ENCODE data around the gene TTC23L. TPM values are rescaled to one million over a fixed set of nuclear protein-coding genes. Genes with fewer than 3 reads are reported as not detected.

TTC23L gene
- total and polyA plus RNA-seq, 7 donors, result 0.05 TPM; not detected in 6

- Histone ChIP-seq H3K9me3 (no peaks in the 10 kb centered on the region), H3K4me1 (no peaks in the 10 kb centered on the region), H3K4me3 (no peak overlapping the region), H3K27ac (no peak overlapping the region), H3K36me3 (ENCODE audit: insufficient read depth in 1 of 2, low read depth in 1 of 2) (no peaks in the 10 kb centered on the region), H3K27me3 (ENCODE audit: insufficient read depth in 3 of 3, low read length in 2 of 3) (no peaks in the 10 kb centered on the region)
- intact Hi-C loops (cut with DNase I), result no loop called here
- 88 to 95% (median 90%) methylated on average over 2 of the region's 2 CpGs for WGBS, 3 donors
- ATAC-seq, result no peak
- TF ChIP-seq, protein P1, sequence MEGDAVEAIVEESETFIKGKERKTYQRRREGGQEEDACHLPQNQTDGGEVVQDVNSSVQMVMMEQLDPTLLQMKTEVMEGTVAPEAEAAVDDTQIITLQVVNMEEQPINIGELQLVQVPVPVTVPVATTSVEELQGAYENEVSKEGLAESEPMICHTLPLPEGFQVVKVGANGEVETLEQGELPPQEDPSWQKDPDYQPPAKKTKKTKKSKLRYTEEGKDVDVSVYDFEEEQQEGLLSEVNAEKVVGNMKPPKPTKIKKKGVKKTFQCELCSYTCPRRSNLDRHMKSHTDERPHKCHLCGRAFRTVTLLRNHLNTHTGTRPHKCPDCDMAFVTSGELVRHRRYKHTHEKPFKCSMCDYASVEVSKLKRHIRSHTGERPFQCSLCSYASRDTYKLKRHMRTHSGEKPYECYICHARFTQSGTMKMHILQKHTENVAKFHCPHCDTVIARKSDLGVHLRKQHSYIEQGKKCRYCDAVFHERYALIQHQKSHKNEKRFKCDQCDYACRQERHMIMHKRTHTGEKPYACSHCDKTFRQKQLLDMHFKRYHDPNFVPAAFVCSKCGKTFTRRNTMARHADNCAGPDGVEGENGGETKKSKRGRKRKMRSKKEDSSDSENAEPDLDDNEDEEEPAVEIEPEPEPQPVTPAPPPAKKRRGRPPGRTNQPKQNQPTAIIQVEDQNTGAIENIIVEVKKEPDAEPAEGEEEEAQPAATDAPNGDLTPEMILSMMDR (IDR thresholded peaks at IDR 0.05), result no peak
- DNase-seq, result no peak
Measured at GRCh38 chr5:34870382-34870781, 31.4 kb downstream of the TTC23L start.

DNA sequence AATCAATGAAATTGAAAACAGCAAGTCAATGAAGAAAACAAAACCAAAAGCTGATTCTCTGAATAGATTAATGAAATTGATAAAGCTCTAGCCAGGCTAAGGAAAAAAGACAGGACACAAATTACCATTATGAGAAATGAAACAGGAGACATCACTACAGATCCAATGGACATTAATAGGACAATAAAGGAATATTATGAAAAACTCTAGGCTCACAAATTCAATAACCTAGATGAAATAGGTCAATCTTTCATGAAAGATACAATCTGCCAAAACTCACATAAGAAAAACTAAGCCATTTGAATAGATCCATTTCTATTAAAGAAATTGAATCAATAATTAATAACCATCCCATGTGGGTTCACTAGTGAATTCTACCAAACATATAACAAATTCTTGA is 37.3 kb downstream of the TTC23L start:
- TF ChIP-seq, protein P1 (IDR thresholded peaks at IDR 0.05), result no peak
- Histone ChIP-seq H3K9me3 (peaks cover 3% of the 10 kb centered on the region), H3K4me3 (no peak overlapping the region), H3K27me3 (ENCODE audit: insufficient read depth in 3 of 3, low read length in 2 of 3) (no peaks in the 10 kb centered on the region), H3K36me3 (ENCODE audit: insufficient read depth in 1 of 2, low read depth in 1 of 2) (no peaks in the 10 kb centered on the region), H3K4me1 (no peaks in the 10 kb centered on the region), H3K27ac (no peak overlapping the region)
- ATAC-seq, result no peak
- intact Hi-C loops (cut with DNase I), result no loop called here
- no peak for DNase-seq

DNA sequence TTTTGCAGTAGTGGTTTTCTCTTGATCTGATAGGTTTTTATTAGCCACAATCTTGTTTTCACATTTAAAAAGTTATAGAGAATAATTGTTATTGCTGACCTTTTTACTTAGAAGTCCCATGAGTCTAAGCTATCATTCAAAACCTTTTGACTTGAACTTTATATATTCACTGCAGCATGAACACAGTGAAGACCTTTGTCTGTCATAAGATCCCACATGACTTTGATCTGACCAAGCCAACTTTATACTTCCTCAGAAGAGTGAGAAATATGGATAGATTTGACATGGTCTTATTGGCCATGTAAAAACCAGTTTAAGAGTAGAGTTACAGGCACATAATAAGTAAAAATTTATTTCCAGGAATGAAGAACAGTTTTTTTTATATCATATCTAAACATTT is 42.3 kb downstream of the TTC23L start:
- intact Hi-C loops (cut with DNase I), result no loop called here
- TF ChIP-seq, protein P1 (IDR thresholded peaks at IDR 0.05), result no peak
- DNase-seq, result no peak

GRCh38 chr5:34886392-34887119 is 47.6 kb downstream of the TTC23L start:
- H3K4me1 ChIP-seq, result no peaks in the 10 kb centered on the region
- TF ChIP-seq, protein P1 (IDR thresholded peaks at IDR 0.05), result no peak
- H3K36me3 ChIP-seq (ENCODE audit: insufficient read depth in 1 of 2, low read depth in 1 of 2), result no peaks in the 10 kb centered on the region
- intact Hi-C loops (cut with DNase I), result no loop called here
- no peak overlapping the region for H3K27ac ChIP-seq
- H3K27me3 ChIP-seq (ENCODE audit: insufficient read depth in 3 of 3, low read length in 2 of 3), result no peaks in the 10 kb centered on the region
- H3K4me3 ChIP-seq, result no peak overlapping the region
- 70 to 78% (median 76%) methylated on average over 3 of the region's 3 CpGs for WGBS, 3 donors
- ATAC-seq, result no peak
- H3K9me3 ChIP-seq, result no peaks in the 10 kb centered on the region
- DNase-seq, result no peak

More for the DNA sequence above, 42.3 kb downstream of the TTC23L start:
- Histone ChIP-seq H3K4me1 (no peaks in the 10 kb centered on the region), H3K27me3 (ENCODE audit: insufficient read depth in 3 of 3, low read length in 2 of 3) (no peaks in the 10 kb centered on the region), H3K4me3 (no peak overlapping the region), H3K9me3 (peaks cover 2% of the 10 kb centered on the region), H3K27ac (no peak overlapping the region), H3K36me3 (ENCODE audit: insufficient read depth in 1 of 2, low read depth in 1 of 2) (no peaks in the 10 kb centered on the region)
- no peak for ATAC-seq

- intact Hi-C loops (cut with DNase I), result no loop called here
- TF ChIP-seq, protein P1 (IDR thresholded peaks at IDR 0.05), result no peak
- 94 to 95% (median 94%) methylated on average over 1 of the region's 1 CpG for WGBS, 3 donors
Measured at GRCh38 chr5:34889394-34889793, 50.4 kb downstream of the TTC23L start.

More at GRCh38 chr5:34889394-34889793, 50.4 kb downstream of the TTC23L start:
- Histone ChIP-seq H3K4me1 (no peaks in the 10 kb centered on the region), H3K9me3 (no peaks in the 10 kb centered on the region), H3K36me3 (ENCODE audit: insufficient read depth in 1 of 2, low read depth in 1 of 2) (no peaks in the 10 kb centered on the region), H3K4me3 (no peak overlapping the region), H3K27me3 (ENCODE audit: insufficient read depth in 3 of 3, low read length in 2 of 3) (no peaks in the 10 kb centered on the region), H3K27ac (no peak overlapping the region)
- DNase-seq (no peak), ATAC-seq (no peak)
